ENCODE data around the gene RGS9.
"Not testable (repeated sequence)": the region's sequence is repeated elsewhere in the genome, so short reads cannot be mapped to it uniquely, and the experiment has no call there.

Gene RGS9

DNA sequence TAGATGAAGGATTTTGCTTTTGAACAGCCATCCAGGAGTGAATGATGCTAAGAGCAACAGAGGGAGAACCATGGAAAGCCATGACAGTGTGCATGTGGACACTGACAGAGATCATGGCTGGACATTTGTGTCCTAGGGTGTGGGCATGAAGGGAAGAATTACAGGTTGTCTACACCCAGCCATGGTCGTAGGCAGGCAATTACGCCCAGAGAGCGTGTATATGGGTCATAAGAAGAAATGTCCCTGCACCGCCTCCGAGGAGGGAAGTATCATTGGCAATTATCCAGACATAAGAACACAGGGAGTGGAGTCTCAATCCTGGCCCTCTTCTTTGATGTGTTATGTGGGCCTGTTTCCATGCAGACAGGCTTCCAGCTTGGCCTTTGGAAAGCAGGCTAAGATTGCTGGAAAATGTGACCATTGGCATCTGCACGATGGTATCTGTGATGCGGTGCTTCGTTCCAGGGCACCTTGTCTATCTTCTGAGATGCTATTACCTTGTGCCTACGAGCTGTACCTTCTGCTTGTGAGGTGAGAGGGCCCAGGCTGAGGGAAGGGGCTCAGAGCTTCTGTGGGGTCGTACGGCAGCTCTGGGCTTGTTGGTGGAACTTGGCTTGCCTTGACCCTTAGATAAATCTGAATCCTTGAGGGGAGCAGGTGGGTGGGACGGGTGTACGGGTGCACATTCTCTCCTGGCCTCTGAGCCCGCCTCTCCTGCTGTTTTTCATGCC is 19.8 kb downstream of the RGS9 start:
- DNase-seq (ENCODE audit: low read depth), result no peak

- DNase-seq (ENCODE audit: low read depth), result no peak
Measured at GRCh38 chr17:65158041-65158440, 20.9 kb downstream of the RGS9 start.

DNA sequence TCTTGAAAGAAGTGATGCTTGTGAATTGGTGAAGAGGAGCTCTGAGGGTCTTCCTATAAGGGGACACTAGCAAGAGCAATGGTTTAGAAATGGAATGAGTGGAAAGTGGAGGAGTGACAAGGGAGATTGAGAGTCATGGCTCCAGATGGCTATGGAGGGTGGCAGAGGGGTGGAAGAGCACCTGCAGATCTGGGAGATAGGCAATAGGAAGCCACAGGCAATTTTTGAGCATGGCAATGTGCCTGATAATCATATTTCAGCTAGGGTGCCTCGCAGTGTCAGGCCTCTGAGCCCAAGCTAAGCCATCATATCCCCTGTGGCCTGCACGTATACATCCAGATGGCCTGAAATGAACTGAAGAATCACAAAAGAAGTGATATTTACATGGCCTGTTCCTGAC is 21.5 kb downstream of the RGS9 start:
- DNase-seq (ENCODE audit: low read depth), result no peak

DNA sequence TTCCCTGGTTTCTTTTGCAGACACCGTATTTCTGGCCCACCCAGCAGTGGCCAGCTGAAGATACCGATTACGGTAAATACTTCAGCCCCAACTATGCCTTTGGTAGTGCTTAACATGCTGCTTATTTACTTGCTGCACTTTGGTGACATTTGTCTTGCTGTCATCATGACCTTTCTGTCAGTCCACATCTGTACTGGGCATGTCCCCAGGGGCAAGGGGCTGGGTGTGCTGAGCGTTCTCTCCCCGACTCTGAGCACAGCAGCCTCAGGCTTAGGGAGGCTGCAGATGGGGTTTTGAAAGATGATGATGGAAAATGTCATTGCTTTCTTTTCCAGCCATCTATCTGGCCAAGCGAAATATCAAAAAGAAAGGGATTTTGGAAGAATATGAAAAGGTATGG is 23.3 kb downstream of the RGS9 start:
- DNase-seq (ENCODE audit: low read depth), result no peak

DNA sequence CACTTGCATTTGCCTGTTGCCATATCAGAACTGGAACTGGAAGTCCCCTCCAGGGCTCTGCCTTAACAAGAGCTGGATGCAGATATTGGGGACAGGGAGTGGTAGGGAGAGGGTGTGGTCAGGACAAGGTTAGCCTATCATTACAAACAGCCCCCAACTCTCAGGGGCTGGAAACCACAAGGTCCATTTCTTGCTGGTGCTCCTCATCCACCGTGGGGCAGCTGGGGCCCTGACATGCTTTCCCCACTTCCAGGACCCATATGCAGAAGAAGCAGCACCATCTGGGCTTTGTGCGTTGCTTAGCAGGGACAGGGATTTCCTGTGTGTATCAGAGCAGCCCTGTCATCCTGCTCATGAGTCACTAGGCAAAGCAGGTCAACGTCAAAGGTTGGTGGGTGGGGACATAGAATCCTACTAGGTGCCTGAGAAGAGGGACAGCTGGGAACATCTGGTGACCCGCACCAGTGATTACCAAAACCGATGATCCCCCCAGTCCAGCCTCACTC is 26.9 kb downstream of the RGS9 start:
- DNase-seq (ENCODE audit: low read depth), result peak; percentile 85

GRCh38 chr17:65166787-65167186 is 29.6 kb downstream of the RGS9 start:
- DNase-seq (ENCODE audit: low read depth), result no peak

DNA sequence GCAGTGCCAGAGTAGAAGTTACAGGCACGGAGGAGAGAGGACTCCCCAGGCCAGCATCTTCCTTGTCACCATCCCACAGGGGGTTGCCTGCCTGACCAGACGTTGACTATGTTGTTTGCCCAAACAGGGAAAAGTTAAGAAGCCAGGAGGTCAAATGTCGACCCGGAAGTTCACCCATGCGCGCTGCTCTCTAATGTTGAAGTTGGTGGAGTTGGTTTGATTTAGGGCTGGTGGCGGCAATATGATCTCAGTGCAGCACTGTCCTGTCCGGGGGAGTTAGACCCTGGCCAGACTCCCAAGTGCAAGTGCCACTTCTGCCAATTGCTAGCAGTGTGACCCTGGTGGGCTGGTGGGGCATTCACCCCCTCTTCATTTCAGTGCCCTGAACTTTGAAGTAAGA is 30.4 kb downstream of the RGS9 start:
- DNase-seq (ENCODE audit: low read depth), result no peak

DNA sequence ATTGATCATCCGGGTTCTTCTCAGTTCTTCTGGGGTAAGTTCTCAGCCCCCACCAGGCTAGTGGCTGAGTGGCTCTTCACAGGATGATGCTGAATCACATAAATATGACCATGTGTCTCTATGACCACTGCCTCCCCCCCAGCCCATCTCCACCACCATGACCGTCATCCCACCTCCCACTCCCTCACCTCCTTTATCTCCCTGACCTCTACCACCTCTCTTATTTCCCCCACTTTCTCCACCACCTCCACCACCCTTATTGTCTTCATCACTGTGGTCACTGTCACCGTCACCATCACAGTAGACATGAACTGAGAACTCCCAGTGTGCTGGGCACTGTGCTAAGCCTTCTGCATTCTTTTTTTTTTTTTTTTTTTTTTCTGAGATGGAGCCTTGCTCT is 32.5 kb downstream of the RGS9 start:
- no peak for DNase-seq (ENCODE audit: low read depth)

DNA sequence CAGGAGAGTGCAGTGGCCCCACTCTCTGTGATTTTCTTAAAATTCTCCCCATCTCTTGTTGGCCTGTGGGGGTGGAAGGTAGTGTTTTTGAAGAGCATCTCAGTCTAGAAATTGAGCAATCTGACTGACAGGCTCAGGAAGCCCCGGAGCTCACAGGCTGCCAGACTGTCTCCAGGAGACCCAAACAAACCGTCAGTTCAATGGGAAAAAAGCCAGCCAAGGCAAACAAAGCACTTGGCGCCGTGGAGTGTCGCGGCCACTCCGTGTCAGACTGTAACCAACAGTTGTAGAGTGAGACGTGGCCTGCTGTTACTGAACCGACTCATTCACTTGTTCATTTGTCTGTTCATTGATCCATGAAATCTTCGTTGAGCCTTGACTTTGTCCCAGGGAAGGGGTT is 33.7 kb downstream of the RGS9 start:
- DNase-seq (ENCODE audit: low read depth), result no peak

GRCh38 chr17:65171752-65172151 is 34.6 kb downstream of the RGS9 start:
- DNase-seq (ENCODE audit: low read depth), result peak; percentile 86

- DNase-seq (ENCODE audit: low read depth), result no peak
Measured at GRCh38 chr17:65172496-65173136, 35.4 kb downstream of the RGS9 start.

GRCh38 chr17:65173284-65173793 is 36.2 kb downstream of the RGS9 start:
- peak; percentile 90 for DNase-seq (ENCODE audit: low read depth)

- no peak for DNase-seq (ENCODE audit: low read depth)
Measured at GRCh38 chr17:65173976-65174683, 37.0 kb downstream of the RGS9 start.

DNA sequence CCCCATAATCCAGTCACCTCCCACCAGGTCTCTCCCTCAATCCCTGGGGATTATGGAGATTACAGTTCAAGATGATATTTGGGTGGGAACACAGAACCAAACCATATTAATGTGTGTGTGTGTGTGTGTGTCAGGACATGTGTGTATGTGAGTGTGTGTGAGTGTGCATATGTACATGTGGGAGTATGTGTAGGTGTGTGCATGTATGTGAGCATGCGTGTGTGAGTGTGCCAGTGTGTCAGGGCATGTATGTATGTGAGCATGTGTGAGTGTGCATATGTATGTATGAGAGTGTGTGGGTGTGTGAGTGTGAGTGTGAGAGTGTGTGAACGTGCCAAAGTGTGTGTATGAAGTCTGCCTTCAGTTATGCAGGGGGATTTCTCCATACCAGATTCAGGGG is 37.8 kb downstream of the RGS9 start:
- no peak for DNase-seq (ENCODE audit: low read depth)

DNA sequence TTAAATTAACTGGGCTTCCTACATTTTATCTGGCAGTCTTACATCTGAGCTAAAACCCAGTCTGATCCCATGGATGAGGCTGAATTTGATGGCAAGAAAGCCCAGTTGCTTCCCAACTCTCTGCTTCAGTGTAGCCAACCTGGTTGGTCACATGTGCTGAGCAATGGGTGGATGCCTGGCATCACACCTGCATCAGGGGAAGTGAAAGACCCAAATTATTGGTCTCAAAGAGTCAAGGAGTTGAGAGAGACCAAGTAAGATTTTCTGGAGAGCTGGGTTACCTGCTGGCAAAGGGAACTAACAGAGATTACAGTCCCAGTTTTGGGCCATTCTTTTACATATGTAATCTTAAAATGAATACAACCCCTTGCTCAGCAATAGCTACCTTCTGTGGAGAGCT is 38.8 kb downstream of the RGS9 start:
- DNase-seq (ENCODE audit: low read depth), result no peak

- no peak for DNase-seq (ENCODE audit: low read depth)
Measured at GRCh38 chr17:65176646-65177409, 39.7 kb downstream of the RGS9 start.

GRCh38 chr17:65177901-65178300 is 40.7 kb downstream of the RGS9 start:
- DNase-seq (ENCODE audit: low read depth), result no peak

GRCh38 chr17:65180276-65180675 is 43.1 kb downstream of the RGS9 start:
- DNase-seq (ENCODE audit: low read depth), result not testable (repeated sequence)

DNA sequence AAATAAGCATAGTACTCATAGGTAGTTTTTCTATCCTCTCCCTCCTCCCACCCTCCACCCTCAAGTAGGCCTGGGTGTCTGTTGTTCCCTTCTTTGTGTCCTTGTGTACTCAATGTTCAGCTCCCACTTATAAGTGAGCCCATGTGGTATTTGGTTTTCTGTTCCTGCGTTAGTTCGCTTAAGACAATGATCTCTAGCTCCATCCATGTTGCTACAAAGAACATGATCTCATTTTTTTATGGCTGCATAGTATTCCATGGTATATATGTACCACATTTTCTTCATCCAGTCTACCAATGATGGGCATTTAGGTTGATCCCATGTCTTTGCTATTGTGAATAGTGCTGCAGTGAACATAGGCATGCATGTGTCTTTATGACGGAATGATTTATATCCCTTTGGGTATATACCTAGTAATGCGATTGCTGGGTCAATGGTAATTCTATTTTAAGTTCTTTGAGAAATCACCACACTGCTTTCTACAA is 43.6 kb downstream of the RGS9 start:
- DNase-seq (ENCODE audit: low read depth), result not testable (repeated sequence)

DNA sequence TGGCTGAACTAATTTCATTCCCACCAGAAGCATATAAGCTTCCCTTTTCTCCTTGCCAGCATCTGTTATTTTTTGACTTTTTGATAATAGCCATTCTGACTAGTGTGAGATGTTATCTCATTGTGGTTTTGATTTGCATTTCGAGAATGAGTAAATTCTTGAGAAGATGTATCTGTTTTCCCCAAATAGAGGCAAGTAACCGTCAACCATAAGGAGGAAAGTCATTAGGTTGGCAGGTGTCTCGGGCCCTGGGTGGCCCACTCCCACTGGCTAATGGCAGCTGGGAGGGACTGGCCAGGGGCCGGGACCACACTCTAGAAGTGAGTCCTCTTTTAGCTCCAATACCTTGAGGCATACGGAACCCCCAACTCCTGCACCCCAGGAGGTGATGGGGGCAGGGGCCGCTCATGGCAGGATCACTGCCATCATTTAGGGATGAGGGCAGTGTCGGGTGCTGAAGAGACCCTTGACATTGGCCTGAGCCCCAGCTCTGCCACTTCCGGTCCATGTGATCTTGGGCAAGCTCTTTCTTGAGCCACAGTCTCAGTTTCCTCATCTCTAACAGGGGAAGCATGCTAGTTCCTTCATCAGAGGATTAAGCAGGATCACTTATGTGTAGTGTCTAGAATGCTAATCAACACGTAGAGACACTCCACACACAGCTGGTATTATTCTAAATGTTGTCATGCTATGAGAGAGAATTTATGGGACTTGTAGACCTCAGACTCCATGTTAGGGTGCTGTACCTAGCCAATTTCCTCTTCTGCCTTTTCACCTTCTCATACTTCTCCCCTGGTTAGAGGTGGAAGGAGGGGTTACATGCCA is 44.3 kb downstream of the RGS9 start:
- DNase-seq (ENCODE audit: low read depth), result no peak

- DNase-seq (ENCODE audit: low read depth), result no peak
Measured at GRCh38 chr17:65182233-65182632, 45.1 kb downstream of the RGS9 start.

Measured in CMK (cell line).